ENCODE results near the gene NAT14. TPM values are rescaled to one million over a fixed set of nuclear protein-coding genes. Genes with fewer than 3 reads are reported as not detected.

Gene NAT14
- total RNA-seq, 1 experiment from 2014 or later = 55.3 TPM

DNA sequence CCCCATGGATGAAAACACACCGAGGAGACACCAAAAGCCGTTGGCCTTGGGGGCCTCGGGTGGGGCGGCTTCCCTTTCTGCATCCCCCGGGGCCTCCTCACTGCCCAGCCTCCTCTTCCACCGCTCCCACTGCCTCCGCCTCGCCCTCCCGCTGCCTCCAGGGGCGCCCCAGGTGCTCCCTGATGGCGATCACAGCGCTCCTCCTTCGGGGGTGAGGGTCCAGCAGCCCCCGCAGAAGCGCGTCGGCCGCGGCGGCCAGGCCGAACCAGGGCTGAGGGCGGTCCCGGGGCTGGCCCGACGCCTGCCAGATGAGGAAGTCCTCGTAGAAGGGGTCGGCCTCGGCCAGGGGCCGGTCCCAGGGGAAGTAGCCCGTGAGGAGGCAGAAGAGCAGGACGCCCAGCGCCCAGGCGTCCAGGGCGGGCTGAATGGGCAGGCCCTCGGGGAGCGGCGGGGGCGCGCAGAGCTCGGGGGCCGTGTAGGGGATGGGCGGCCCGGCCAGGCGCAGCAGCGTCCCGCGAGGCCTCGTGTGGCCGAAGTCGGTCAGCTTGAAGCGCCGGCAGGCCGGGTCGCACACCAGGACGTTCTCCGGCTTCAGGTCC lies 44.7 kb downstream of the NAT14 start:
- no peak overlapping the region; the same call in 1 of the 2 replicates for H3K27ac ChIP-seq (ENCODE audit: low read depth, low read length)
- no peaks in the 10 kb centered on the region for H3K9me2 ChIP-seq (ENCODE audit: insufficient read depth)
- no peaks in the 10 kb centered on the region for H3K79me2 ChIP-seq (ENCODE audit: insufficient read depth, low read length)
- H2AFZ ChIP-seq (ENCODE audit: low read depth, low read length, poor library complexity, severe bottlenecking) = no peak overlapping the region
- ChIA-PET RAD21 (ENCODE audit: low non-redundant PET in 1 of 2, low total read pairs in 2 of 2, uncharacterized antibody in 2 of 2, unreplicated experiment in 2 of 2) (no interaction called here), CTCF (no interaction called here), POLR2A (no interaction called here)
- H3K4me1 ChIP-seq (ENCODE audit: control insufficient read depth in 1 of 2, insufficient read depth in 2 of 2, low read length in 2 of 2) = peaks cover 0 to 4% of the 10 kb centered on the region in 2 experiments; a peak in 1 of 4 replicates
- DNase-seq (ENCODE audit: low read depth, low spot score) (no peak), ATAC-seq (no peak)
- H3K36me3 ChIP-seq (ENCODE audit: control insufficient read depth in 1 of 2, insufficient read depth in 2 of 2, low read length in 2 of 2) = no peaks in the 10 kb centered on the region
- peaks cover 0 to 4% of the 10 kb centered on the region in 2 experiments; a peak in 1 of 4 replicates for H3K9me3 ChIP-seq (ENCODE audit: control insufficient read depth in 1 of 2, insufficient read depth in 1 of 2, low read depth in 1 of 2, low read length in 2 of 2)
- H3K9ac ChIP-seq (ENCODE audit: low read length) = no peak overlapping the region
- no peaks in the 10 kb centered on the region for H3K27me3 ChIP-seq (ENCODE audit: insufficient read depth, low read length)
- BruUV-seq (replicated peaks) = no TSS peak
- TF ChIP-seq EGR1 (IDR thresholded peaks at IDR 0.05; ENCODE audit: low read depth) (no peak), JUND (IDR thresholded peaks at IDR 0.05) (no peak), YY1 (IDR thresholded peaks at IDR 0.05; ENCODE audit: extremely low read depth, insufficient replicate concordance, low read depth, low read length) (no peak), EZH2 (IDR thresholded peaks at IDR 0.05) (no peak), POLR2A (IDR thresholded peaks at IDR 0.05; ENCODE audit: borderline replicate concordance, extremely low read depth, insufficient read depth, insufficient read length) (no peak), CEBPB (IDR thresholded peaks at IDR 0.05; ENCODE audit: low read depth) (no peak), SRF (IDR thresholded peaks at IDR 0.05; ENCODE audit: low read depth) (no peak), TCF7L2 (IDR thresholded peaks at IDR 0.05; ENCODE audit: borderline replicate concordance, extremely low read depth, insufficient read depth, insufficient read length) (no peak), SIN3A (IDR thresholded peaks at IDR 0.05; ENCODE audit: low read depth) (no peak), ELF1 (IDR thresholded peaks at IDR 0.05; ENCODE audit: borderline replicate concordance, low read depth) (no peak), ZNF274 (IDR thresholded peaks at IDR 0.05; ENCODE audit: low read depth, low read length) (no peak), EZH2phosphoT487 (IDR thresholded peaks at IDR 0.05; ENCODE audit: borderline replicate concordance) (no peak), ZFX (IDR thresholded peaks at IDR 0.05) (no peak), POLR2AphosphoS5 (IDR thresholded peaks at IDR 0.05; ENCODE audit: low read depth, low read length) (no peak), CBX3 (IDR thresholded peaks at IDR 0.05; ENCODE audit: low read depth) (no peak)
- TF ChIP-seq, protein P1, sequence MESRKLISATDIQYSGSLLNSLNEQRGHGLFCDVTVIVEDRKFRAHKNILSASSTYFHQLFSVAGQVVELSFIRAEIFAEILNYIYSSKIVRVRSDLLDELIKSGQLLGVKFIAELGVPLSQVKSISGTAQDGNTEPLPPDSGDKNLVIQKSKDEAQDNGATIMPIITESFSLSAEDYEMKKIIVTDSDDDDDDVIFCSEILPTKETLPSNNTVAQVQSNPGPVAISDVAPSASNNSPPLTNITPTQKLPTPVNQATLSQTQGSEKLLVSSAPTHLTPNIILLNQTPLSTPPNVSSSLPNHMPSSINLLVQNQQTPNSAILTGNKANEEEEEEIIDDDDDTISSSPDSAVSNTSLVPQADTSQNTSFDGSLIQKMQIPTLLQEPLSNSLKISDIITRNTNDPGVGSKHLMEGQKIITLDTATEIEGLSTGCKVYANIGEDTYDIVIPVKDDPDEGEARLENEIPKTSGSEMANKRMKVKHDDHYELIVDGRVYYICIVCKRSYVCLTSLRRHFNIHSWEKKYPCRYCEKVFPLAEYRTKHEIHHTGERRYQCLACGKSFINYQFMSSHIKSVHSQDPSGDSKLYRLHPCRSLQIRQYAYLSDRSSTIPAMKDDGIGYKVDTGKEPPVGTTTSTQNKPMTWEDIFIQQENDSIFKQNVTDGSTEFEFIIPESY (IDR thresholded peaks at IDR 0.05; ENCODE audit: extremely low read depth, insufficient replicate concordance, low read length) = no peak
- TF ChIP-seq, protein P2, sequence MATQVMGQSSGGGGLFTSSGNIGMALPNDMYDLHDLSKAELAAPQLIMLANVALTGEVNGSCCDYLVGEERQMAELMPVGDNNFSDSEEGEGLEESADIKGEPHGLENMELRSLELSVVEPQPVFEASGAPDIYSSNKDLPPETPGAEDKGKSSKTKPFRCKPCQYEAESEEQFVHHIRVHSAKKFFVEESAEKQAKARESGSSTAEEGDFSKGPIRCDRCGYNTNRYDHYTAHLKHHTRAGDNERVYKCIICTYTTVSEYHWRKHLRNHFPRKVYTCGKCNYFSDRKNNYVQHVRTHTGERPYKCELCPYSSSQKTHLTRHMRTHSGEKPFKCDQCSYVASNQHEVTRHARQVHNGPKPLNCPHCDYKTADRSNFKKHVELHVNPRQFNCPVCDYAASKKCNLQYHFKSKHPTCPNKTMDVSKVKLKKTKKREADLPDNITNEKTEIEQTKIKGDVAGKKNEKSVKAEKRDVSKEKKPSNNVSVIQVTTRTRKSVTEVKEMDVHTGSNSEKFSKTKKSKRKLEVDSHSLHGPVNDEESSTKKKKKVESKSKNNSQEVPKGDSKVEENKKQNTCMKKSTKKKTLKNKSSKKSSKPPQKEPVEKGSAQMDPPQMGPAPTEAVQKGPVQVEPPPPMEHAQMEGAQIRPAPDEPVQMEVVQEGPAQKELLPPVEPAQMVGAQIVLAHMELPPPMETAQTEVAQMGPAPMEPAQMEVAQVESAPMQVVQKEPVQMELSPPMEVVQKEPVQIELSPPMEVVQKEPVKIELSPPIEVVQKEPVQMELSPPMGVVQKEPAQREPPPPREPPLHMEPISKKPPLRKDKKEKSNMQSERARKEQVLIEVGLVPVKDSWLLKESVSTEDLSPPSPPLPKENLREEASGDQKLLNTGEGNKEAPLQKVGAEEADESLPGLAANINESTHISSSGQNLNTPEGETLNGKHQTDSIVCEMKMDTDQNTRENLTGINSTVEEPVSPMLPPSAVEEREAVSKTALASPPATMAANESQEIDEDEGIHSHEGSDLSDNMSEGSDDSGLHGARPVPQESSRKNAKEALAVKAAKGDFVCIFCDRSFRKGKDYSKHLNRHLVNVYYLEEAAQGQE (IDR thresholded peaks at IDR 0.05; ENCODE audit: low read depth) = no peak
- TF ChIP-seq, protein P3, sequence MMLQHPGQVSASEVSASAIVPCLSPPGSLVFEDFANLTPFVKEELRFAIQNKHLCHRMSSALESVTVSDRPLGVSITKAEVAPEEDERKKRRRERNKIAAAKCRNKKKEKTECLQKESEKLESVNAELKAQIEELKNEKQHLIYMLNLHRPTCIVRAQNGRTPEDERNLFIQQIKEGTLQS (IDR thresholded peaks at IDR 0.05) = no peak
- TF ChIP-seq, protein P4, sequence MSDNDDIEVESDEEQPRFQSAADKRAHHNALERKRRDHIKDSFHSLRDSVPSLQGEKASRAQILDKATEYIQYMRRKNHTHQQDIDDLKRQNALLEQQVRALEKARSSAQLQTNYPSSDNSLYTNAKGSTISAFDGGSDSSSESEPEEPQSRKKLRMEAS (IDR thresholded peaks at IDR 0.05) = no peak
- H4K20me1 ChIP-seq (ENCODE audit: insufficient read depth) = no peaks in the 10 kb centered on the region
- no peak overlapping the region for H3K4me3 ChIP-seq (replicated peaks in 1 of 2; ENCODE audit: low read depth in 1 of 2, low read length in 2 of 2)
- intact Hi-C loops (cut with micrococcal nuclease) = no loop called here
- no peak overlapping the region for H3K4me2 ChIP-seq (ENCODE audit: low read length)
